Brain pericyte (primary cell): Measurements from ENCODE around the gene SC5D.

Experiments used
- DNase-seq: peaks from one replicate; pipeline ENCODE4 v3.0.0-alpha.2; 2012; ENCODE audit warnings: low read depth, low spot score

The SC5D gene, protein sequence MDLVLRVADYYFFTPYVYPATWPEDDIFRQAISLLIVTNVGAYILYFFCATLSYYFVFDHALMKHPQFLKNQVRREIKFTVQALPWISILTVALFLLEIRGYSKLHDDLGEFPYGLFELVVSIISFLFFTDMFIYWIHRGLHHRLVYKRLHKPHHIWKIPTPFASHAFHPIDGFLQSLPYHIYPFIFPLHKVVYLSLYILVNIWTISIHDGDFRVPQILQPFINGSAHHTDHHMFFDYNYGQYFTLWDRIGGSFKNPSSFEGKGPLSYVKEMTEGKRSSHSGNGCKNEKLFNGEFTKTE

DNA sequence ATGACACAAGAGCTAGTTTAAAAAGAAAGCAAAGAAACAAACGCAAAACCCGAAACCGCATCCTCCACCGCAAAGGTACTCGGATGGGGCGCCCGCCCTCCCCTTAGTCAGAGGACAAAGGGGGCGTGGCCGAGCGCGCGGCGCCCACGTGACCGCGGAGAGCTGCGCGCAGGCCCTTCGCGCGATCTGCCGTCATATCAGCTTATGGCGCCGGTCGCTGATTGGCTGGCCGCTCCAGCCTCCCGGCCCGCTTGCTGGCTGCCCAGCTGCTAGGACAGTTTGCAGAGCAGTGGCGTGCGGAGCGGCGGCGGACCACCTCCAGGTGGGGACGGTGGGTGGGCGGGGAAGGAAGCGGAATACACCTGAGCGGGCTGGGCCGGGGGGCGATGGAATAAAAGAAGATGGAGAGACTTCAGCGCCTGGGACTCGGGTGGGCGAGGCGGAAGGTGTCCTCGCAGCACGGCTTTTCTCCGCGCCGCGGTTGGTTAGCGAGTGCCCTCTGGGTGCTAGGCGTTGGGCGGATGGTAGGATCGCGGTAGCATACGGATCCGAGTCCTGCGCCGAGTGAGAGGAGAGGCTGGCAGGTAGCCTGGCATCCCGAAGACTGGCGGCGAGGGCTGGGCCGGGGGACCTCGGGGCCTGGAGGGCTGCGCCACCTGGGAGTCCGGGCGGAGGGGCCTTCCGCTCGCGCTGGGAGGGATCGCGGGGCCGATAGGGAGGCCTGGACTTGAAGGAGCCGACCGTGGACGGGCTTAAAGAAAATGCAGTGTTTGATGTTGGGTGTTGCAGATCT lies at the start of gene SC5D:
Gene SC5D, plus strand, starts transcription at position 277 of the 793 bp plus-strand sequence. CDS start 10,605 bp downstream, outside the sequence.
- DNase-seq = peak; percentile 73

DNA sequence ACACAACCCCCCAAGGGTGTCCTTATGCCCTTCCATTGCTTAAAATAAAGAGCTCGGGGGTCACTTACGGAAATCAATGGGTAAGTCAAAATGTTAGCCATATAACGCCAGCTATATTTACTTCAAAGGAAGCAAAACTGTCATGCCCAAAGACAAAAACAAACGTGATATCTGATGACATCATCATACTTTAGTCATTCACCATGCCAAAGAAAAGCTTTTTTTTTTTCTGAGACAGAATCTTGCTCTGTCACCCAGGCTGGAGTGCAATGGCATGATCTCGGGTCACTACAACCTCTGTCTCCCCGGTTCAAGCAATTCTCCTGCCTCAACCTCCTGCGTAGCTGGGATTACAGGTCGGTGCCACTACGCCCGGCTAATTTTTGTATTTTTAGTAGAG lies 47.7 kb upstream of the SC5D start:
- DNase-seq = no peak

DNA sequence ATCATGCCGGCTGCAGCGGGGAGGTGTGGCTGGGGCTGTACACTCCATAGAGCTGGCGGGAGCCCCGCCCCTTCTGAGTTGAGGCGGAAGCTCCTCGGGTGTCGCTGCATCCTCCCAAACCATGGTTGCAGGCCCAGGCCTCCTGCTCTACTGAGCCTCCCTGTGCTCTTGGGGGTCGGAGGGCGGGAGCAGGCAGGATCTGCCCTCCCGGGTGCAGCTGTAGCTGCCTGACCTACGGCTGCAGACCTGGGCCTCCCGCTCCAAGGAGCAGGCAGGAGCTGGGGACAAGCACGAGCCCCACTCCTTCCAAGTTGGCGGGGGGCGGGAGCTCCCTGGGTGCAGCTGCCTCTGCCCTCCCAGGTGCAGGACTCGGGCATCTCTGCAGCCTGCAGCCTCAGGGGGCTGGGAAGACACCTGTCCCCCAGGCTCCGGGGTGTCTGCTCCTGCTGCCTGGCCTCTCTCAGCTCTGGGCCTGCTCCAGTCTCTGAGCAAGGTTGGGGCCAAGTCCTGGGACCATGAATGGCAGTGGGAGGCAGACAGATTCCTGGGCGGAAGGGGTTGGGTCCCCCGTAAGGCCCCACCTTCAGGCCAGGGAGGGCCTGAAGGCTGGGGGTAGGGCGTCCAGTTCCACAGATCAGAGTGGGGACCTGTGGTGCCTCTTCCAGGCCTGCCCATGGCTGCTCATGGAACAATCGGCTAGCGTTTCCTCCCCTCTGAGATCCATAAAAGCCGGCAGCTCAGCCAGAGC lies 46.4 kb upstream of the SC5D start:
- DNase-seq = no peak

DNA sequence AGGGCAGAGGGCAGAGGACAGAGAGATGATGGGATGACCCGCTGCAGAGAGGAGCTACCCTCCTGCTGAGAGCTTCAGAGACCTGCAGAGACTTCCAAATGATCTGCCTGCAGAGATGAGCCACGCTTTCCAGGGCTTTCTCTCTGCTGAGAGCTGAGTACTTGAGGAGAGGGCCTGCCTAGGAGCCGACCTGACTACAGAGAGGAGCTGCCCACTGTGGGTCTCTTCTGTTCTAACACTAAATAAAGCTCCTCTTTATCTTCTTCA lies 45.9 kb upstream of the SC5D start:
- DNase-seq = no peak

DNA sequence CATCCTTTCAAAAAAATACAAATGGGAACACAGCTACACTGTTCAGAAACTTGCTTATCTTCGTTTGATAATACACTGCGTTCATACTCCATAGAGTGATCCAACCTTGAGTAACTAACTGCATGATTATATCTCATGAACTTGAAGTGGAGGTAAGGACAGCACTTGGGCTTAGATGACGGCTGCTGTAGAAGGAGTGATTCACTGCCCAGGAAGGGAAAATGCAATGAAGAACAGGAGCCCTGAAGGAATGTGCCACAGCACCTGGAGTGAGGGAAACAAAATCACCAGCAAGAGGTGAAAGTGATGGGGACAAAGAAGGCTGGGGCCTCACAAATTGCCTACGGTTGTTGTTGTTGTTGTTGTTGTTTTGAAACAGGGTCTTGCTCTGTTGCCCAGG lies 44.1 kb upstream of the SC5D start:
- no peak for DNase-seq

DNA sequence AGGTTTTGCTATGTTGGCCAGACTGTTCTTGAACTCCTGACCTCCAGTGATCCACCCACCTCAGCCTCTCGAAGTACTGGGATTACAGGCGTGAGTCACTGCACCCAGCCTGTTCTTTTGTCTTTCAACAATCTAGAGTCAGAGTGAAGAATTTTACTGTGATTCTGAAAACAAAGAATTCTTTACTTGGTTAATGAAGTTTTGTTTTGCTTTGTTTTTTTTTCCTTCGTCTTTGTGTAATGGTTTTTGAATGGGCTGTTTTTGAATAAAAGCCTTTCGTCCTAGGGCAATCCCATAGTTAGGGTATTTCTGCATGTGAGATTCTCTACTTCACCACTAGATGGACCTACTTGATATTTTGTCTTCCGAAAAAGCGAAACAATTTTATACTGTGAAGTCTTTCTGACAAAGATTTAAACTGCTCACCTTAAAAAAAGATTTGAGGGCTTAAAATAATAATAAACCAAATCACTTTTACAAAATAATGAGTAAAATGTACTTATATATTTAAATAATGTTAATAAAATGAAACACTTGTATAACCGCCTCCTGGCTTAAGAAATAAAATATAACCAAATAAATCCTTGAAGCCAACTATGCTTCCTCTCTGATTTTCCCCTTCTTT lies 43.4 kb upstream of the SC5D start:
- no peak for DNase-seq

DNA sequence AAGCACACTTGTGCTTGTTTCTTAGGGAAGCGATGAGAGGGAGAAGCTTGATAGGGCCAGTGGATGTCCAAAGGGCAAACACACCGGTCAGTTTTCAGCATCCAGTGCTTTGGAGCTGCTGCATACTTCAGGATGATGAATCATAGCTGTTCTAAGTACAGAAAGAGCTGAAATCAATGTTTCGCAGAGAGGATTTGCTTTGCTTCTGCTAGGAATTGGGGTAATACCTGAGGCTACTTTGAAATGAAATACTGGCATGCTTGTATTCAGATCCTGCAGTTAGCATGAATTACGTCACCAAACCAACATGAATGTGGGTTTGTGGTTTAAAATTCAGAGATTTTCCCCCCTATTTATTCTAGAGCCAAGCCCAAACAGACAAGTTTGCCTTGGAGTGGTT lies 41.7 kb upstream of the SC5D start:
- no peak for DNase-seq

DNA sequence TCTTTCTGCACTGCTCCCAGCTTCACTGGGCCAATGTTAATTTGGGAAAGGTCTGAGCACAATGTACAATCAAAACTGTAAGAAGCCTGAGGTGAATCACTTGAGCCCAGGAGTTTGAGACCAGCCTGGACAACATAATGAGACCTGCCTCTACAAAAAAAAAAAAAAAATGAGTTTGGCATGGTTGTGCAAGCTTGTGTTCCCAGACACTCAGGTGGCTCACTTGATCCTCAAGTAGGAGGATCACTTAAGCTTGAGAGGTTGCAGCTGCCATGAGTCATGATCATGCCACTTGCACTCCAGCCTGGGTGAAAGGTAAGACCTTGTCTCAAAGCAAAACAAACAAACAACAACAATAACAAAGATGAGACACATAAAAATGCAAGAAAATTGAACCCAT lies 38.6 kb upstream of the SC5D start:
- no peak for DNase-seq

DNA sequence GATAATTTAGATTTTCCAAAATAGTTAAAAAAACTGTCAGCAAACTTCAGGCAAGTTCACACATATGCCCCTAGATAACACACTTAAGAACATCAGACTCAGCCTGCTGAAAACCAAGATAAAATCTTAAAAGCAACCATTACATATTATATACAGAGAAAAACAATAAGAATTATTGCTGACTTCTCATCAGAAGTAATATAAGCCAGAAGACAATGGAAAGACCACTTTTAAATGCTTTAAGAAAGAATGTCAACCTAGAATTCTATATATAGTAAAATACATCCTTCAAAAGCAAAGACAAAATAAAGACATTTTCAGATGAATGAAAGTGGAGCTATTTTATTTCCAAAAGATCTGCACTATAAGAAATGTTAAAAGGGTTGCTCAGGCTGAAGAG lies 37.8 kb upstream of the SC5D start:
- no peak for DNase-seq

DNA sequence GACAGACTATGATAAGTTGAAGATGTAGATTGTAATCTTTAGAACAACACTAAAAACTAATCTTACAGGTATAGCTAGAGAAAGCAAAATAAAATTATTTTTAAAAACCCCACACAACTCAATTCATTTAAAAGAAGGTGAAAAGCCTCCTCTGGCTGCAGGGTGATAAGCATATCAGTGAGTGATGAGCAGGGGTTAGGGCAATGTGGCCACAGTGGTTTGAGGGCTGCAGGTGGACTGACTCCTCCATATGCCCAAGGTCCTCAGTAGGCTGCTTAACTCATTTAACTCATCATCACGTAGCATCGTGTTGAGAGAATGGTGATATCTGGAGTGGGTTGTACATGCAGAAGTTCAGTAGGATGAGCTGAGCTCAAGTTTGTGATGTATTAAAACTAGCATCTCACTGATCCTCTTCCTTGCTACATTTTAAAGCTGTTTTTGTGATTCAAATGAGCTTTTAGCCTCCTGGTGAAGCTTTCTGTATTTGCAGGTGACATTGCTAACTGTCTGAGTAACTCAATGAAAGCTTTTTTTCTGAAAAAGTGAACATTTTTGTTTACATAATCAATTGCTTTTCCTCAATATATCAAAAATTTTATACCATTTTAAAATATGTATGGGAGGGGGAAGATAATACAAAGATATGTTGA lies 37.0 kb upstream of the SC5D start:
- DNase-seq = no peak

DNA sequence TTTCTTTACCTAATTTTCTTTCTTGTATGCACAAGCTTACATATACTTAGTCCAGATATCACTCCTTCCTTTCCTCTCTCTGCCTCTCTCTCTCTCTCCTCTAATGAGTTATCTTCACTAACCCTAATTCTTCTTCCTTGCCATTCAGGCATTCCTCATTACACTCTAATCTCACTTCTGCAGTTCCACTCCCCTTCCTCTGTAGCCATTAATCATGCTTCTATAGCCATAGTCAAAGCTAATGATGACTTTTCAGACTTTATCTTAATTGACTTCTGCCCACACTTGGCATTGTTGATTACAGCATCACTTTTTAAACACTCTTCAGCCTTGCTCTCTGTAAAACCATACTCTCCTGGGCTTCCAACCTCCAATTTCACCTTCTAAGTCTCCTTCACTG lies 35.3 kb upstream of the SC5D start:
- no peak for DNase-seq

DNA sequence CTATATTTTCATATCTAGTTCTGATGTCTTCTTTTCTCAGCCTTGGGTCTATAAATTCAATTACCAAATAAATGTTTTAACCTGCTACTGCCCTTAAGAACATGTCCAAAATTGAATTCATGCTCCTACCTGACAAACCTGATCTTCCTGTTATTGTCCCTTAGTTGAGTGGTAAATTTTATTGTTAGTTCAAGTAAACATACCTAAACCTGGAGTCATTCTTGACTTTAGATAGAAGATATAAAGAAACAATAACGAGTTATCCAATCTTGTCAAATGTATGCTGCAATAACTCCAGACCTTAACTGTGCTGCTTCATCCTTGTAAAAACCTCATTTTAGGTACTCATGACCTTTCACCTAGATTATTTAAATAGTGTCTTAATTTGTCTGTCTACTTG lies 34.6 kb upstream of the SC5D start:
- no peak for DNase-seq

DNA sequence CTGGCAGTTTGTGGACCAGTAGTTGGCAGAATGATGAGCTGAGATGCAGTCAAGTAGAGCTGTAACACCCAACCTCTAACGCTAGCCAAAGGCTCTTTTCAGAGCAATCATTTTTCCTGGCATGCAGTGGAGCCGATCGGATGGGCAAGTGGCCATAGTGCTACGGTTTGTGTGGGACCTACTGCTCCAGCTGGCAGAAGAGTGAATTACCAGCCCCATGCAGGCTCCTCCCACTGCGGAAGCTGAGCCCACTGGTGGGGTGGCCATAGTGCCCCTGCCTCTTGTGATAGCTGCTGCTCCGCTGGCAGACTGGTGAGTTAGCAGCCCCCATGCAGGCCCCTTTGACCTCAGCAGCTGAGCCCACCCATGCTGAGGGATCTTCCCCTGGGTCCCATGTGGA lies 27.0 kb upstream of the SC5D start:
- no peak for DNase-seq

DNA sequence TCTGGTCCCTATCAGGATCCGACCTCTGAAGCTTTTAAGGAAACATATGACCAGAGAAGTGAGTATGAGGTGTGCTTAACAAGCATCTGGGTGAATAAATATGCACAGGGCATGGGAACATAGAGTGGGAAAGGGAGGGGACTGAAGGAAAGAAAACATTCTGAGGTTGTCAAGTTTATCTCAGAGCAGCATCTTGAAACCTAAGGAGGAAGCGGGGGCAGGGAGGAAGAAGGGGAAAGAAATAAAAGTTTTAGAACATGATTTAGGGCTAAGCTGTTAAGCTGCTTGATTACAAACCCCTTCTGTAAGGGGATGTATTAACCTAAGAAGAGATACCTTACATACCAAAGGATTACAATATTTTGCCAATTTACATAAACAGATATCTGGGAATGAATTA lies 24.0 kb upstream of the SC5D start:
- no peak for DNase-seq

DNA sequence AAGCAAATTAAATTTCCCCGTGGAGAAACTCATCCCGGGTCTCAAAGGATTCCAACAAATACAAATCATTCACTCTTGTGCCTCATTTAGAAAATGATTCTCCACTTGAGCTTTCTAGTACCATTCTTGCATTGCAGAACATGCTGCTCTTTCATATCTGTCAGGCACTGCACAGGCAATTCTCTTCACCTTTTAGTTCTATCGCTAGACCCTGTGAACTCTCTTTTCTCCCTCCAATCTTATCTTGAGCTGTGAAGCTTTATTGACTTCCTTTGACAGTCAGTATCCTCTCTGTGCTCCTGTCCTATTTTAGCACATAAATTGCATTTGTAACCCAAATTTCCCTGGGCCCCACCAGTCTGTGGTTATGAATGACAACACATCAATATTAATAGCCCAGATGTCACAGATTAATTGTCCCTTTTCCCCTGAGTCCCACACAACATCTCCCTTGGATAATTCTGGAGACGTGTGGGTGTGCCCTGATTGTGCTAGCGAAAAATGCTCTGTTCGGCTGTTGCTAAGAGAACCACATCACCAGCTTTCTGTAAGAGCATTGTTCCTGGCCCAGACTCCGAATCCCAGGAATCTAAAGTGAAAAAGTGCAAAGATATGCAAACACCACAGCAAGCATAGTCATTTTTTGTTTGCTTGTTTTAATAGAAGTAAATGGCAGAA lies 22.4 kb upstream of the SC5D start:
- DNase-seq = no peak

DNA sequence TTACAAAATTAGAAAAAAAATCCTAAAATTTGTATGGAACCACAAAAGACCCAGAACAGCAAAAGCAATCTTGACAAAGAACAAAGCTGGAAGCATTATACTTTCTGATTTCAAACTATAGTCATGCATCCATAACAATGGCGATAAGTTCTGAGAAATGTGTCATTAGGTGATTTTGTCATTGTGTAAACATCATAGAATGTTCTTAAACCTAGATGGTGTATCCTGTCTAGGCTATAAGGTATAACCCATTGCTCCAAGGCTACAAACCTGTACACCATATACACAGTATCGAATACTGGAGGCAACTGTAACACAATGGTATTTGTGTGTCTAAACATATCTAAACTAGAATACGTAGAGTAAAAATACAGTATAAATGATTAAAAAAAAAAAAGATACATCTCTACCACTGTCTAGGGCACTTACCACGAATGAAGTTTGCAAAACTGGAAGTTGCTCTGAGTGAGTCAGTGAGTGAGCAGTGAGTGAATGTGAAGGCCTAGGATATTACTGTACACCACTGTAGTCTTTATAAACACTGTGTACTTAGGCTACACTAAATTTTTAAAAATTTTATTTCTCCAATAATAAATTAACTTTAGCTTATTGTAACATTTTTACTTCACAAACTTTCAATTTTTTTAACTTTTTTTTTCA lies 18.1 kb upstream of the SC5D start:
- DNase-seq = no peak

DNA sequence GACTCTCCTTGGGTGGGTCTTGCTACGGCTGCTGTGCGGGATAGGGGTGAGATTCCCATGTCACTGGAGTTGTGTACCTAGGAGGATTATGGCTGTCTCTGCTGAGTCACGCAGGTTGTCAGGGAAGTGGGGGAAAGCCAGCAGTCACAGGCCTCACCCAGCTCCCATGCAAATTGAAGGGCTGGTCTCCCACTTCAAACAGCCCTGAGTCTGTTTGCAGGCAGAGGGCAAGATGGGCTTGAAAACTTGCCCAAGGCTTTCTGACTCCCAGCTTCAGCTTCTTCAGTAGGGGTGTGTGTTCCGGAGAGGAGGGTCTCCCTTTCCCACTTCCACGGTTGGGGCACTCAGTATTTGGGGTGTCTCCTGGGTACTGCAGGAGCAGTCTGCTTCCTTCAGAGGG lies 10.9 kb upstream of the SC5D start:
- DNase-seq = no peak

DNA sequence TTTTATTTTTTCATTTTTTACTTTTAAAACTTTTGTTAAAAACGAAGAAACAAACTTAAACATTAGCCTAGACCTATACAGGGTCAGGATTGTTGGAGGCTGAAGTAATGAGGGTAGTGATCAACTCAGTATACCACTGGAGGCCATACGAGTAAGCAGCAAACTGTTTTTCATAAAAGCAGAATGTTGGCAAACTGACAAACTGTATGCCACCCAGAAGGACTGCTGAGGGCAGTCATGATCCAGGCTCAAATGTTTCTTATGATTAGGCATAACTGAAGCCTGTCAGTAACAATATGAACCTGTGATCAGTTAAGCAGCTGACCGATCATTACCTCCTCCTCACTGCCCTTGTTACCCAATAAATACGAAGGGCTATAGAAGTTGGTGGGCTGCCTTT lies 10.2 kb upstream of the SC5D start:
- DNase-seq = no peak

DNA sequence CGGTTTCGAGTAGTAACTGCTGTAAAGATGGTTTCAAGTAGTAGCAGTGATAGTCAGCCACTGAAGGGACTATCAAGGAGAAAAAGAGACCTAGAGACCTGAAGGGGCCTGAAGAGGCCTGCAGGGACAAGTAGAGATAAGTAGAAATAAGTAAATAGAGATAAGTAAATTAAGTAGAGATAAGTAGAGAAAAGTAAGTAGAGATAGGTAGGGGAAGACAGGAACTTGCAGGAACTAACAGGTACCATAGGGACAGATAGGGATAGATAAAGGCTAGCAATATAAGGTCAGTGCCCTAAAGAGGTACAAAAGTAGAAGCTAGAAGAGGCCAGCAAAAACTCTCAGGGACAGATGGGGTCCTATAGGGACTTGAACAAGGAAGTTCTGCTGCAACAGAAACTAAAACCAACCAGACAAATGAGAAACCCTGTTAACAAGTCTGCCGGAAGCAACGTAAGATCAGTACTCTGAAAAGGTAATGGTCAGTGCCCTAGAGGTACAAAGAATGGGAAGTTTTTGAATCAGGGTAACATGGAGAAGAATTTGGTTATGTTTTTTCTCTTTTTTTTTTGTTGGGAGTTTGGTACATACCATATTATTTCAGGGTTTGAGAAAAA lies 9.6 kb upstream of the SC5D start:
- no peak for DNase-seq

DNA sequence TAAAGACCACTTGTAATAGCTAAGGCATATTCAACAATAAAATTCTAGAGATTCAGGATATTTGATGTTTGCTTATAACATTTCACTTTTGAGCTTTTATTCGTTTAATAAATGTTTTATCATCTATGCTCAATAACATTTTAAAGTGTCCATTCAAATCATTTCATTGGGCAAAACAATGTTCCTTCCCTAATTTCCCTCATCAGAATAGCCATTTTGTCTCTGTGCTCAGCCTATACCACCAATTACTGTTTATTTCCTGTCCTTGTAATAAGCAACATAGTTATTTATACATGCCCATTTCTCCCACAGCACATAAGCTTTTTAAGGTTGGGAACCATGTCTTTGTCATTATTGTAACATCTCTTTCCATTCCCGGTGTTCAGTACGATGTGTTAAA lies 1.3 kb upstream of the SC5D start:
- no peak for DNase-seq
